ENCODE results near the gene ARGLU1. TPM values are rescaled to one million over a fixed set of nuclear protein-coding genes. Genes with fewer than 3 reads are reported as not detected.

Gene ARGLU1
- total RNA-seq, 1 experiment from 2014 or later = 115 TPM

- TF ChIP-seq ZNF138 (CRISPR knock-in tag; conservative IDR thresholded peaks at IDR 0.05) (no peak), OVOL2 (CRISPR knock-in tag; IDR thresholded peaks at IDR 0.05; ENCODE audit: borderline replicate concordance) (no peak), ZBTB21 (CRISPR knock-in tag; IDR thresholded peaks at IDR 0.05; ENCODE audit: borderline replicate concordance) (no peak), FOXJ3 (CRISPR knock-in tag; IDR thresholded peaks at IDR 0.05; ENCODE audit: borderline replicate concordance) (no peak), CREM (CRISPR knock-in tag; IDR thresholded peaks at IDR 0.05) (no peak), CDX4 (CRISPR knock-in tag; IDR thresholded peaks at IDR 0.05; ENCODE audit: borderline replicate concordance) (no peak), MAX (CRISPR knock-in tag; IDR thresholded peaks at IDR 0.05) (no peak), ZNF219 (CRISPR knock-in tag; IDR thresholded peaks at IDR 0.05; ENCODE audit: borderline replicate concordance) (no peak)
- Mint-ChIP-seq H3K4me3 (peak overlapping the region; percentile 99), H3K9me3 (no peaks in the 10 kb centered on the region), H3K27me3 (ENCODE audit: low read depth) (no peaks in the 10 kb centered on the region), H3K27ac (peak overlapping the region; percentile 97), H3K36me3 (peaks cover 6% of the 10 kb centered on the region), H3K4me1 (peaks cover 57% of the 10 kb centered on the region)
- ChIA-PET CTCF (interaction anchor here (1.0 to 2.9 kb wide), 5 partner anchors 30 to 347 kb away, joined by 3 to 13 read pairs (median 6); partner anchors contain the start of gene EFNB2), POLR2A (interaction anchor here (0.6 to 2.1 kb wide), 7 partner anchors 14 to 230 kb away, joined by 3 to 9 read pairs (median 3); partner anchors contain the start of gene EFNB2)
- DNase-seq (ENCODE audit: low spot score) (peak; percentile 37), ATAC-seq (peak; percentile 8)
Observed at GRCh38 chr13:106566641-106567473, 1.1 kb downstream of the ARGLU1 start.

- no peaks in the 10 kb centered on the region for H3K27me3 Mint-ChIP-seq (ENCODE audit: low read depth)
- TF ChIP-seq ZNF219 (CRISPR knock-in tag; IDR thresholded peaks at IDR 0.05; ENCODE audit: borderline replicate concordance) = no peak
- no peak for TF ChIP-seq CREB1 (CRISPR knock-in tag; IDR thresholded peaks at IDR 0.05)
- no peak for TF ChIP-seq GABPB1 (CRISPR knock-in tag; IDR thresholded peaks at IDR 0.05)
- TF ChIP-seq ZNF263 (CRISPR knock-in tag; IDR thresholded peaks at IDR 0.05; ENCODE audit: low read depth) = no peak
- TF ChIP-seq KAT7 (CRISPR knock-in tag; IDR thresholded peaks at IDR 0.05; ENCODE audit: borderline replicate concordance) = no peak
- TF ChIP-seq TEAD4 (CRISPR knock-in tag; IDR thresholded peaks at IDR 0.05) = no peak
- TF ChIP-seq NR3C1 (CRISPR knock-in tag; conservative IDR thresholded peaks at IDR 0.05; ENCODE audit: low read depth) = no peak
- ATAC-seq (no peak), DNase-seq (ENCODE audit: low spot score) (no peak)
- H3K9me3 Mint-ChIP-seq = no peaks in the 10 kb centered on the region
- H3K4me3 Mint-ChIP-seq = peak overlapping the region; percentile 99
- ChIA-PET POLR2A (no interaction called here), CTCF (interaction anchor here (0.5 to 2.9 kb wide), 4 partner anchors 11 to 354 kb away, joined by 3 to 13 read pairs (median 6); no protein-coding TSS in a partner anchor)
- H3K27ac Mint-ChIP-seq = peak overlapping the region; percentile 38
- peaks cover 6% of the 10 kb centered on the region for H3K36me3 Mint-ChIP-seq
- H3K4me1 Mint-ChIP-seq = peaks cover 65% of the 10 kb centered on the region
Observed at GRCh38 chr13:106565127-106565775, 2.7 kb downstream of the ARGLU1 start.

GRCh38 chr13:106562301-106562700 lies 5.6 kb downstream of the ARGLU1 start:
- TF ChIP-seq PRRX2 (CRISPR knock-in tag; IDR thresholded peaks at IDR 0.05) (no peak), GTF2I (CRISPR knock-in tag; conservative IDR thresholded peaks at IDR 0.05) (no peak), CDX4 (CRISPR knock-in tag; IDR thresholded peaks at IDR 0.05; ENCODE audit: borderline replicate concordance) (no peak), RORB (CRISPR knock-in tag; IDR thresholded peaks at IDR 0.05) (no peak), ZBTB21 (CRISPR knock-in tag; IDR thresholded peaks at IDR 0.05; ENCODE audit: borderline replicate concordance) (no peak), ATF2 (CRISPR knock-in tag; IDR thresholded peaks at IDR 0.05; ENCODE audit: borderline replicate concordance, low read depth) (no peak)

More at GRCh38 chr13:106562301-106562700, 5.6 kb downstream of the ARGLU1 start:
- ATAC-seq = no peak
- H3K4me3 Mint-ChIP-seq = no peak overlapping the region
- DNase-seq (ENCODE audit: low spot score) = no peak
- peaks cover 30% of the 10 kb centered on the region for H3K36me3 Mint-ChIP-seq
- POLR2A ChIA-PET = no interaction called here
- CTCF ChIA-PET = interaction anchor here (0.9 to 3.1 kb wide), 2 partner anchors 15 to 58 kb away, joined by 6 to 9 read pairs; no protein-coding TSS in a partner anchor
- no peaks in the 10 kb centered on the region for H3K27me3 Mint-ChIP-seq (ENCODE audit: low read depth)
- H3K9me3 Mint-ChIP-seq = no peaks in the 10 kb centered on the region
- H3K27ac Mint-ChIP-seq = peak overlapping the region; percentile 53; the same call in 1 of the 2 replicates
- H3K4me1 Mint-ChIP-seq = peaks cover 61% of the 10 kb centered on the region

Data from WTC11 (cell line).